SK-N-SH (cell line): ENCODE data around the gene SLC41A3. TPM values are rescaled to one million over a fixed set of nuclear protein-coding genes. Genes with fewer than 3 reads are reported as not detected.

Source experiments
- CTCF ChIA-PET: fragments of 300-600, 350-600 bp; formaldehyde crosslinking; extraction: SDS; loops from one replicate; lab custom pipeline; 2021; lab: Yijun Ruan, JAX
- POLR2A ChIA-PET: fragments of 350-600 bp; sonication (Branson Sonifier 250); formaldehyde crosslinking; extraction: SDS; loops from one replicate; lab custom pipeline; 2020; ENCODE audit warnings: antibody characterized with exemption, inconsistent platforms; lab: Yijun Ruan, JAX
- DNase-seq: peaks from one replicate; pipeline ENCODE4 v3.0.0; 2012
- H2AFZ ChIP-seq: fragments of 200-600 bp; sonication (generic); 2 replicates; pipeline ENCODE4 v1.8.1; 2016; ENCODE audit warnings: antibody characterized with exemption, mild to moderate bottlenecking, low read depth
- H3F3A ChIP-seq: fragments of 200-600 bp; sonication (generic); replicated peaks from 2 replicates; pipeline ENCODE3; 2016; ENCODE audit warnings: antibody characterized with exemption, mild to moderate bottlenecking; ENCODE audit not compliant: insufficient read depth
- H3K27ac ChIP-seq, 2 experiments: fragments of 200-500 bp in 1 of 2; fragments of 200-600 bp in 1 of 2; sonication (Bioruptor generic) in 1 of 2; sonication (generic), shearing (Covaris generic) in 1 of 2; 2 replicates each; pipeline versions ENCODE4 v1.5.1 to v1.6.1; 2014 to 2016; ENCODE audit warnings: low read depth in 2 of 2, inconsistent platforms in 1 of 2, low read length in 1 of 2, mild to moderate bottlenecking in 1 of 2, mixed read lengths in 1 of 2
- H3K27me3 ChIP-seq: fragments of 200-600 bp; sonication (generic), shearing (Covaris generic); 2 replicates; pipeline ENCODE4 v1.6.1; 2016; ENCODE audit warnings: mixed run types; ENCODE audit not compliant: insufficient read depth
- H3K36me3 ChIP-seq, 2 experiments: fragments of 200-500 bp in 1 of 2; fragments of 200-600 bp in 1 of 2; sonication (Bioruptor generic) in 1 of 2; sonication (generic) in 1 of 2; replicated peaks in 1 of 2; 2 replicates each; pipeline versions ENCODE3 to v1.5.1; 2014 to 2016; ENCODE audit warnings: low read length in 1 of 2, mild to moderate bottlenecking in 1 of 2; ENCODE audit not compliant: insufficient read depth in 2 of 2, control insufficient read depth in 1 of 2
- H3K4me1 ChIP-seq, 2 experiments: fragments of 200-500 bp in 1 of 2; fragments of 200-600 bp in 1 of 2; sonication (Bioruptor generic) in 1 of 2; sonication (generic), shearing (Covaris generic) in 1 of 2; 2 replicates each; pipeline versions ENCODE4 v1.5.1 to v1.6.1; 2014 to 2016; ENCODE audit warnings: low read depth in 1 of 2, low read length in 1 of 2, mixed run types in 1 of 2; ENCODE audit not compliant: insufficient read depth in 2 of 2, control insufficient read depth in 1 of 2
- H3K4me2 ChIP-seq: fragments of 200-600 bp; sonication (generic), shearing (Covaris generic); 2 replicates; pipeline ENCODE4 v1.6.1; 2017; ENCODE audit warnings: mixed run types
- H3K4me3 ChIP-seq, 2 experiments: fragments of 200-500 bp in 1 of 2; fragments of 200-600 bp in 1 of 2; sonication (Bioruptor generic) in 1 of 2; sonication (generic), shearing (Covaris generic) in 1 of 2; 2 replicates each; pipeline versions ENCODE4 v1.5.1 to v1.8.1; 2014 to 2016; ENCODE audit warnings: low read depth in 2 of 2, inconsistent platforms in 1 of 2, low read length in 1 of 2, mild to moderate bottlenecking in 1 of 2, mixed read lengths in 1 of 2, moderate library complexity in 1 of 2
- H3K79me2 ChIP-seq: fragments of 200-600 bp; sonication (generic); 2 replicates; pipeline ENCODE4 v1.8.1; 2017; ENCODE audit warnings: mild to moderate bottlenecking; ENCODE audit not compliant: insufficient read depth
- H3K9ac ChIP-seq: fragments of 200-600 bp; sonication (generic); 2 replicates; pipeline ENCODE4 v1.6.1; 2017; ENCODE audit warnings: mixed run types
- H3K9me2 ChIP-seq: fragments of 200-600 bp; sonication (generic); 2 replicates; pipeline ENCODE4 v1.6.1; 2017; ENCODE audit warnings: mixed run types
- H3K9me3 ChIP-seq: fragments of 200-600 bp; sonication (generic); 2 replicates; pipeline ENCODE4 v1.6.1; 2017; ENCODE audit warnings: mixed run types, mild to moderate bottlenecking, moderate library complexity
- H4K20me1 ChIP-seq: fragments of 200-600 bp; sonication (generic); 2 replicates; pipeline ENCODE4 v1.6.1; 2017; ENCODE audit warnings: mild to moderate bottlenecking, mixed run types; ENCODE audit not compliant: insufficient read depth
- CHD2 ChIP-seq: fragments of 150-350 bp; IDR thresholded peaks from 2 replicates; pipeline ENCODE4 v1.6.1; 2018; ENCODE audit warnings: low read length; ENCODE audit not compliant: partially characterized antibody
- ELF1 ChIP-seq: IDR thresholded peaks from 2 replicates; pipeline ENCODE4 v1.4.0; 2012
- FOSL2 ChIP-seq: IDR thresholded peaks from 2 replicates; pipeline ENCODE4 v1.4.0; 2012; ENCODE audit warnings: low read depth, mild to moderate bottlenecking, moderate library complexity, borderline replicate concordance
- FOXJ3 ChIP-seq: sonication (generic); formaldehyde crosslinking; IDR thresholded peaks from 2 replicates; pipeline ENCODE4 v1.5.1; 2020; ENCODE audit warnings: mild to moderate bottlenecking, missing genetic modification reagents
- GABPA ChIP-seq: IDR thresholded peaks from 2 replicates; pipeline ENCODE4 v1.4.0; 2012; ENCODE audit warnings: low read depth, mild to moderate bottlenecking
- JUND ChIP-seq: IDR thresholded peaks from 2 replicates; pipeline ENCODE4 v1.4.0; 2012
- MEF2A ChIP-seq: IDR thresholded peaks from 2 replicates; pipeline ENCODE4 v1.4.0; 2012; ENCODE audit warnings: low read depth, borderline replicate concordance
- MXI1 ChIP-seq: IDR thresholded peaks from 2 replicates; pipeline ENCODE4 v1.6.1; 2012; ENCODE audit warnings: mild to moderate bottlenecking, low read depth, low read length, improper control_type of control experiment
- NFIC ChIP-seq: IDR thresholded peaks from 2 replicates; pipeline ENCODE4 v1.4.0; 2012; ENCODE audit warnings: borderline replicate concordance
- NRF1 ChIP-seq: IDR thresholded peaks from 2 replicates; pipeline ENCODE4 v1.6.1; 2012; ENCODE audit warnings: low read depth, mild to moderate bottlenecking, low read length
- POLR2AphosphoS5 ChIP-seq: IDR thresholded peaks from 2 replicates; pipeline ENCODE4 v1.6.1; 2012; ENCODE audit warnings: low read depth, low read length
- SMC3 ChIP-seq: IDR thresholded peaks from 2 replicates; pipeline ENCODE4 v1.6.1; 2012; ENCODE audit warnings: low read depth, low read length, improper control_type of control experiment
- TAF1 ChIP-seq: IDR thresholded peaks from 2 replicates; pipeline ENCODE4 v1.6.1; 2012; ENCODE audit warnings: low read depth, mild to moderate bottlenecking, low read length, moderate library complexity, borderline replicate concordance
- TCF12 ChIP-seq: IDR thresholded peaks from 2 replicates; pipeline ENCODE4 v1.4.0; 2012
- TEAD4 ChIP-seq: IDR thresholded peaks from 2 replicates; pipeline ENCODE4 v1.4.0; 2012; ENCODE audit warnings: mild to moderate bottlenecking, borderline replicate concordance; ENCODE audit not compliant: insufficient read depth
- WGBS: methylation state at CpG from one replicate; pipeline ENCODE4 v1.1.6; 2017; ENCODE audit warnings: low lambda C conversion rate; 5-methylcytosine and 5-hydroxymethylcytosine counted together
- polyA plus RNA-seq, 3 experiments: library from polyadenylated mRNA; depleted of rRNA; stranded (reverse); fragments of >200 nt; gene quantifications; 2 replicates each; pipeline ENCODE4 v1.2.3, GENCODE V29; 2012
- TF ChIP-seq, protein P1 (sequence below): fragments of 200-600 bp; sonication (generic); IDR thresholded peaks from 2 replicates; pipeline ENCODE4 v1.6.1; 2017; ENCODE audit warnings: antibody characterized with exemption, mild to moderate bottlenecking, moderate library complexity
- TF ChIP-seq, protein P2 (sequence below): IDR thresholded peaks from 2 replicates; pipeline ENCODE4 v1.4.0; 2012; ENCODE audit warnings: low read depth
- TF ChIP-seq, protein P3 (sequence below): IDR thresholded peaks from 2 replicates; pipeline ENCODE4 v1.4.0; 2012; ENCODE audit warnings: low read depth, borderline replicate concordance

SLC41A3 gene
- polyA plus RNA-seq, 1 of the 3 experiments (the other 2 are of a cell fraction), result 53.4 TPM

DNA sequence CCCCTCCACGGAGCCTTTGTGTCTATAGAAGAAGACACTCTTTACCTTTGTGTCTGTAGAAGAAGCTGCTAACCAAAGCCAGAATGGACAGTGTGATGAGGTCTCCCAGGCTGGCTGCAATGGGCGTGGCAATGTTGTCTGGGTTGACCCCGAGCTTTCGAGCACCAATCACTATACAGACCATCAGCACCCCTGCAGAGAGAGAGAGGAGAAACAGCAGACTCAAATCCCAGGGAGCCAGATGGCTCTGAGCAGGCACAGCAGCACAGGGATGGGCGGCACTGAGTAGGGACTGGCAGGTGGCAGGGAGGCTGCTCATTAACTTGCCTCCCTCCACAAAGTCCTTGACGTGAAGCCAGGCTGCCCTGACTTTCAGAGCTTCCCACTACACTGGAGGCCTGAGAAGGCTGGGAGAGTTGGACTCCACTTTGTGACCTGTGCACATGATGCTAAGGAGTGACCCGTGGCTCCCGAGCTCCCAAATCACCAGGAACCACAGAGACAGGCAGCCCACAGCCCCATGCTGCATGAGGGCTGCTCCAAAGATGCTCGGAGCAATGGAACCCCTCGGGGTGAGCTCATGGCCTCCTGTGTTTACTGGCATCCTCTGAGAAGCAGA, 61.1 kb downstream of the SLC41A3 start:
- Histone ChIP-seq H3F3A (no peaks in the 10 kb centered on the region), H3K9me2 (no peaks in the 10 kb centered on the region), H3K36me3 (peaks cover 3% of the 10 kb centered on the region in 2 experiments), H3K9me3 (no peaks in the 10 kb centered on the region), H3K27me3 (no peaks in the 10 kb centered on the region), H3K4me3 (no peak overlapping the region), H2AFZ (no peak overlapping the region), H3K27ac (no peak overlapping the region), H4K20me1 (no peaks in the 10 kb centered on the region), H3K9ac (no peak overlapping the region), H3K4me2 (no peak overlapping the region), H3K4me1 (peaks cover 0 to 5% of the 10 kb centered on the region in 2 experiments; a peak in 1 of 4 replicates), H3K79me2 (no peaks in the 10 kb centered on the region)
- POLR2A ChIA-PET, result no interaction called here
- CTCF ChIA-PET, result no interaction called here
- WGBS, result 78% methylated on average over 8 of the region's 10 CpGs
- no peak for DNase-seq
- no peak for TF ChIP-seq JUND
- TF ChIP-seq CHD2, result no peak
- no peak for TF ChIP-seq TEAD4

DNA sequence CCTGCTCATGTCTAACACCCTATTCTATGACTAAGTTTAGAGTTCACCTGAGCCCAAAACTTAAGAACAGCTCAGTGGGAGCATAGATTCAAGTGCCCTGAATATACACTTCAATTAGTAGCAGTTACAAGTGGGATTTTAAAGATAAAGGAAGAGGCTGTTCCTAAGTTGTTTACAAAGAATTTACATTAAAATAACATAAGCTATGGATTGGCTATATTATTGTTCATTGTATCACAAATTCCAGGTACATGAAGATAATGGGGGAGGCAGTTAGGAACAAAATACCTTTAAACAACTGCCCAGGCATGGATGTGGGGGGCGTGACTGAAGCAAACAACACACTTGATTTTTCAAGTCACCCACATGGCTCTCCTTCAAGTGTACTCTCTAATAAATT, 62.2 kb downstream of the SLC41A3 start:
- no peaks in the 10 kb centered on the region for H3K27me3 ChIP-seq
- 75% methylated on average over 1 of the region's 1 CpG for WGBS
- peaks cover 3% of the 10 kb centered on the region in 2 experiments for H3K36me3 ChIP-seq
- no peaks in the 10 kb centered on the region for H4K20me1 ChIP-seq
- H3K27ac ChIP-seq, result no peak overlapping the region
- no peaks in the 10 kb centered on the region for H3F3A ChIP-seq
- H3K9ac ChIP-seq, result no peak overlapping the region
- H3K9me2 ChIP-seq, result no peaks in the 10 kb centered on the region
- H3K79me2 ChIP-seq, result no peaks in the 10 kb centered on the region
- ChIA-PET CTCF (no interaction called here), POLR2A (no interaction called here)
- peaks cover 0 to 5% of the 10 kb centered on the region in 2 experiments; a peak in 1 of 4 replicates for H3K4me1 ChIP-seq
- TF ChIP-seq SMC3, result no peak
- TF ChIP-seq, protein P1, sequence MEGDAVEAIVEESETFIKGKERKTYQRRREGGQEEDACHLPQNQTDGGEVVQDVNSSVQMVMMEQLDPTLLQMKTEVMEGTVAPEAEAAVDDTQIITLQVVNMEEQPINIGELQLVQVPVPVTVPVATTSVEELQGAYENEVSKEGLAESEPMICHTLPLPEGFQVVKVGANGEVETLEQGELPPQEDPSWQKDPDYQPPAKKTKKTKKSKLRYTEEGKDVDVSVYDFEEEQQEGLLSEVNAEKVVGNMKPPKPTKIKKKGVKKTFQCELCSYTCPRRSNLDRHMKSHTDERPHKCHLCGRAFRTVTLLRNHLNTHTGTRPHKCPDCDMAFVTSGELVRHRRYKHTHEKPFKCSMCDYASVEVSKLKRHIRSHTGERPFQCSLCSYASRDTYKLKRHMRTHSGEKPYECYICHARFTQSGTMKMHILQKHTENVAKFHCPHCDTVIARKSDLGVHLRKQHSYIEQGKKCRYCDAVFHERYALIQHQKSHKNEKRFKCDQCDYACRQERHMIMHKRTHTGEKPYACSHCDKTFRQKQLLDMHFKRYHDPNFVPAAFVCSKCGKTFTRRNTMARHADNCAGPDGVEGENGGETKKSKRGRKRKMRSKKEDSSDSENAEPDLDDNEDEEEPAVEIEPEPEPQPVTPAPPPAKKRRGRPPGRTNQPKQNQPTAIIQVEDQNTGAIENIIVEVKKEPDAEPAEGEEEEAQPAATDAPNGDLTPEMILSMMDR, result no peak
- H3K9me3 ChIP-seq, result no peaks in the 10 kb centered on the region
- no peak overlapping the region for H3K4me3 ChIP-seq
- H2AFZ ChIP-seq, result no peak overlapping the region
- no peak overlapping the region for H3K4me2 ChIP-seq
- no peak for DNase-seq

DNA sequence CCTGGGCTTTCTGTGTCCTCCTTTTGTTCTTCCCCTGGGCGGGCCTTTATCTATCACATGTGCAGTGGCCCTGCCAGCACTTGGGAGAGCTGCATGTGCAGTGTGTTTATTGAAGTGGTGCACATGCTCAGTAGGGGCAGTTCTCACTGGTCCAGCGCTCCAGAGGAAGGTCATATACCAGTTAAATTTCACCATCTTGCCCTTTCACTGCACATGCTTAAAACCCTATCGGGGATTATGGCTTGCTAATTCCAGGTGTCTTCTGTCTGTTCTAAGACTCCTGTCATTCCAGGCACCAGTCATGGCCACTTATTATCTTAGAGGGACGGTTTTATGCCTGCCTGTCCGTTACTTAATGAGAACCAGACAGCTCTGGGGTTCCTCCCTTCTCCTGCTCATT, 62.7 kb downstream of the SLC41A3 start:
- no peak for DNase-seq
- H3K36me3 ChIP-seq, result peaks cover 3% of the 10 kb centered on the region in 2 experiments
- H3K27me3 ChIP-seq, result no peaks in the 10 kb centered on the region
- POLR2A ChIA-PET, result no interaction called here
- no peaks in the 10 kb centered on the region for H3K79me2 ChIP-seq
- no peak for TF ChIP-seq GABPA
- no peak for TF ChIP-seq TCF12
- no peak for TF ChIP-seq FOXJ3 (CRISPR knock-in tag)
- TF ChIP-seq POLR2AphosphoS5, result no peak
- TF ChIP-seq TAF1, result no peak
- TF ChIP-seq FOSL2, result no peak
- TF ChIP-seq NRF1, result no peak
- TF ChIP-seq NFIC, result no peak
- no peak for TF ChIP-seq ELF1
- TF ChIP-seq MXI1, result no peak
- TF ChIP-seq, protein P2, sequence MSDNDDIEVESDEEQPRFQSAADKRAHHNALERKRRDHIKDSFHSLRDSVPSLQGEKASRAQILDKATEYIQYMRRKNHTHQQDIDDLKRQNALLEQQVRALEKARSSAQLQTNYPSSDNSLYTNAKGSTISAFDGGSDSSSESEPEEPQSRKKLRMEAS, result no peak
- TF ChIP-seq MEF2A, result no peak
- TF ChIP-seq, protein P1, result no peak
- TF ChIP-seq, protein P3, sequence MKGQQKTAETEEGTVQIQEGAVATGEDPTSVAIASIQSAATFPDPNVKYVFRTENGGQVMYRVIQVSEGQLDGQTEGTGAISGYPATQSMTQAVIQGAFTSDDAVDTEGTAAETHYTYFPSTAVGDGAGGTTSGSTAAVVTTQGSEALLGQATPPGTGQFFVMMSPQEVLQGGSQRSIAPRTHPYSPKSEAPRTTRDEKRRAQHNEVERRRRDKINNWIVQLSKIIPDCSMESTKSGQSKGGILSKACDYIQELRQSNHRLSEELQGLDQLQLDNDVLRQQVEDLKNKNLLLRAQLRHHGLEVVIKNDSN, result no peak
- no peaks in the 10 kb centered on the region for H4K20me1 ChIP-seq
- peaks cover 0 to 5% of the 10 kb centered on the region in 2 experiments; a peak in 1 of 4 replicates for H3K4me1 ChIP-seq
- no peaks in the 10 kb centered on the region for H3K9me2 ChIP-seq
- H3K9me3 ChIP-seq, result no peaks in the 10 kb centered on the region
- WGBS, result 90% methylated on average over 5 of the region's 5 CpGs
- no peak overlapping the region for H3K9ac ChIP-seq
- no peak overlapping the region for H3K4me2 ChIP-seq
- H3K4me3 ChIP-seq, result no peak overlapping the region
- no peaks in the 10 kb centered on the region for H3F3A ChIP-seq
- H2AFZ ChIP-seq, result no peak overlapping the region
- no peak overlapping the region for H3K27ac ChIP-seq
- CTCF ChIA-PET, result no interaction called here
